ENCODE data around the gene MAMDC4. TPM values are rescaled to one million over a fixed set of nuclear protein-coding genes. Genes with fewer than 3 reads are reported as not detected.

The MAMDC4 gene
- total and polyA plus RNA-seq, 9 donors, result 2.7 to 33.5 (median 5.6) TPM

- 85% methylated on average over 35 of the region's 44 CpGs for WGBS (ENCODE audit: insufficient coverage)
Observed at GRCh38 chr9:136825295-136826187, 26.6 kb upstream of the MAMDC4 start.

GRCh38 chr9:136826188-136826541, 26.0 kb upstream of the MAMDC4 start:
- Histone ChIP-seq H3K4me3 (ENCODE audit: low read length) (no peak overlapping the region), H3K9me3 (replicated peaks; ENCODE audit: control insufficient read depth, low read depth, low read length) (no peaks in the 10 kb centered on the region), H3K36me3 (ENCODE audit: control insufficient read depth, insufficient read depth, low read length) (peaks cover 72% of the 10 kb centered on the region), H3K27me3 (ENCODE audit: control insufficient read depth, insufficient read depth, low read length) (no peaks in the 10 kb centered on the region), H3K27ac (ENCODE audit: low read length) (no peak overlapping the region), H3K4me1 (ENCODE audit: control insufficient read depth, insufficient read depth, low read length) (peaks cover 14% of the 10 kb centered on the region)
- WGBS (ENCODE audit: insufficient coverage), result 86% methylated on average over 10 of the region's 17 CpGs
- DNase-seq, result peak; percentile 7

More at GRCh38 chr9:136825295-136826187, 26.6 kb upstream of the MAMDC4 start:
- Histone ChIP-seq H3K27me3 (ENCODE audit: control insufficient read depth, insufficient read depth, low read length) (no peaks in the 10 kb centered on the region), H3K9me3 (replicated peaks; ENCODE audit: control insufficient read depth, low read depth, low read length) (no peaks in the 10 kb centered on the region), H3K4me1 (ENCODE audit: control insufficient read depth, insufficient read depth, low read length) (peaks cover 14% of the 10 kb centered on the region), H3K4me3 (ENCODE audit: low read length) (no peak overlapping the region), H3K36me3 (ENCODE audit: control insufficient read depth, insufficient read depth, low read length) (peaks cover 66% of the 10 kb centered on the region), H3K27ac (ENCODE audit: low read length) (no peak overlapping the region)
- peak; percentile 3 for DNase-seq

GRCh38 chr9:136826703-136827582, 25.2 kb upstream of the MAMDC4 start:
- peaks cover 14% of the 10 kb centered on the region for H3K4me1 ChIP-seq (ENCODE audit: control insufficient read depth, insufficient read depth, low read length)
- 78% methylated on average over 15 of the region's 24 CpGs for WGBS (ENCODE audit: insufficient coverage)
- no peak overlapping the region for H3K27ac ChIP-seq (ENCODE audit: low read length)
- no peak overlapping the region for H3K4me3 ChIP-seq (ENCODE audit: low read length)
- H3K27me3 ChIP-seq (ENCODE audit: control insufficient read depth, insufficient read depth, low read length), result no peaks in the 10 kb centered on the region
- peaks cover 80% of the 10 kb centered on the region for H3K36me3 ChIP-seq (ENCODE audit: control insufficient read depth, insufficient read depth, low read length)
- H3K9me3 ChIP-seq (replicated peaks; ENCODE audit: control insufficient read depth, low read depth, low read length), result no peaks in the 10 kb centered on the region
- DNase-seq, result peak; percentile 3

- no peak for DNase-seq
- H3K4me3 ChIP-seq (ENCODE audit: low read length), result no peak overlapping the region
- H3K9me3 ChIP-seq (replicated peaks; ENCODE audit: control insufficient read depth, low read depth, low read length), result no peaks in the 10 kb centered on the region
- H3K4me1 ChIP-seq (ENCODE audit: control insufficient read depth, insufficient read depth, low read length), result peaks cover 14% of the 10 kb centered on the region
- H3K27me3 ChIP-seq (ENCODE audit: control insufficient read depth, insufficient read depth, low read length), result no peaks in the 10 kb centered on the region
- 87% methylated on average over 6 of the region's 14 CpGs for WGBS (ENCODE audit: insufficient coverage)
- H3K27ac ChIP-seq (ENCODE audit: low read length), result no peak overlapping the region
- peaks cover 88% of the 10 kb centered on the region for H3K36me3 ChIP-seq (ENCODE audit: control insufficient read depth, insufficient read depth, low read length)
Observed at GRCh38 chr9:136827794-136828473, 24.2 kb upstream of the MAMDC4 start.

GRCh38 chr9:136828474-136829140, 23.5 kb upstream of the MAMDC4 start:
- WGBS (ENCODE audit: insufficient coverage), result 93% methylated on average over 30 of the region's 31 CpGs
- DNase-seq, result peak; percentile 6
- H3K9me3 ChIP-seq (replicated peaks; ENCODE audit: control insufficient read depth, low read depth, low read length), result no peaks in the 10 kb centered on the region
- H3K36me3 ChIP-seq (ENCODE audit: control insufficient read depth, insufficient read depth, low read length), result peaks cover 83% of the 10 kb centered on the region
- peaks cover 14% of the 10 kb centered on the region for H3K4me1 ChIP-seq (ENCODE audit: control insufficient read depth, insufficient read depth, low read length)
- no peak overlapping the region for H3K4me3 ChIP-seq (ENCODE audit: low read length)
- no peak overlapping the region for H3K27ac ChIP-seq (ENCODE audit: low read length)
- H3K27me3 ChIP-seq (ENCODE audit: control insufficient read depth, insufficient read depth, low read length), result no peaks in the 10 kb centered on the region

GRCh38 chr9:136829412-136829811, 22.7 kb upstream of the MAMDC4 start:
- DNase-seq, result no peak
- Histone ChIP-seq H3K9me3 (replicated peaks; ENCODE audit: control insufficient read depth, low read depth, low read length) (no peaks in the 10 kb centered on the region), H3K27me3 (ENCODE audit: control insufficient read depth, insufficient read depth, low read length) (no peaks in the 10 kb centered on the region), H3K27ac (ENCODE audit: low read length) (no peak overlapping the region), H3K4me3 (ENCODE audit: low read length) (no peak overlapping the region), H3K4me1 (ENCODE audit: control insufficient read depth, insufficient read depth, low read length) (peaks cover 14% of the 10 kb centered on the region), H3K36me3 (ENCODE audit: control insufficient read depth, insufficient read depth, low read length) (peaks cover 79% of the 10 kb centered on the region)
- WGBS (ENCODE audit: insufficient coverage), result 87% methylated on average over 14 of the region's 14 CpGs

GRCh38 chr9:136829981-136830885, 21.9 kb upstream of the MAMDC4 start:
- no peaks in the 10 kb centered on the region for H3K9me3 ChIP-seq (replicated peaks; ENCODE audit: control insufficient read depth, low read depth, low read length)
- H3K4me3 ChIP-seq (ENCODE audit: low read length), result no peak overlapping the region
- WGBS (ENCODE audit: insufficient coverage), result 89% methylated on average over 41 of the region's 41 CpGs
- DNase-seq, result peak; percentile 7
- no peak overlapping the region for H3K27ac ChIP-seq (ENCODE audit: low read length)
- H3K36me3 ChIP-seq (ENCODE audit: control insufficient read depth, insufficient read depth, low read length), result peaks cover 75% of the 10 kb centered on the region
- no peaks in the 10 kb centered on the region for H3K27me3 ChIP-seq (ENCODE audit: control insufficient read depth, insufficient read depth, low read length)
- peaks cover 8% of the 10 kb centered on the region for H3K4me1 ChIP-seq (ENCODE audit: control insufficient read depth, insufficient read depth, low read length)

GRCh38 chr9:136831002-136831719, 21.0 kb upstream of the MAMDC4 start:
- H3K27me3 ChIP-seq (ENCODE audit: control insufficient read depth, insufficient read depth, low read length), result no peaks in the 10 kb centered on the region
- WGBS (ENCODE audit: insufficient coverage), result 90% methylated on average over 30 of the region's 30 CpGs
- DNase-seq, result peak; percentile 4
- no peaks in the 10 kb centered on the region for H3K9me3 ChIP-seq (replicated peaks; ENCODE audit: control insufficient read depth, low read depth, low read length)
- H3K36me3 ChIP-seq (ENCODE audit: control insufficient read depth, insufficient read depth, low read length), result peaks cover 74% of the 10 kb centered on the region
- no peak overlapping the region for H3K4me3 ChIP-seq (ENCODE audit: low read length)
- no peak overlapping the region for H3K27ac ChIP-seq (ENCODE audit: low read length)
- H3K4me1 ChIP-seq (ENCODE audit: control insufficient read depth, insufficient read depth, low read length), result peaks cover 6% of the 10 kb centered on the region
